CD4-positive, alpha-beta T cell treated with Interleukin-2 at 100 ng/mL for 4 hours (primary cell): Measurements from ENCODE around the gene DHRS7B.

Experiments used
- DNase-seq: peaks from one replicate; pipeline ENCODE4 v3.0.0-alpha.2; 2020; ENCODE audit warnings: low spot score

Gene DHRS7B

DNA sequence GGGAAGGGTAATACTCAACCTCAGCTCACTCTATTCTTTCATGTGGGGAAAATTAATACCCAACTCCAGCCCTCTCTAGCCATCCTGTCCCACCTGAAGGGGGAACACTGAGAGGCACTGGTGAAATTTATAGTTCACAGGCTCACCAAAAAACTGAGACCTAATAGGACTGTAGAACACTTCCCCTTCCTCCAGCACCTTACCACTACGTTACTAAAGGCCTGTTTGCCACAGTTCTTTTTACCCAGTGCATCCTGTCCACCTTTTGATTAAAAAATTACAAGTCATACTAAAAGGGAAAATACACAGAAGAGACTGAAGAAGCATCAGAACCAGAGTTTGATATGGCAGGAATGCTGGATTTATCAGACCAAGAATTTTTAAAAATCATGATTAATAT lies 26.0 kb downstream of the DHRS7B start:
- no peak for DNase-seq

DNA sequence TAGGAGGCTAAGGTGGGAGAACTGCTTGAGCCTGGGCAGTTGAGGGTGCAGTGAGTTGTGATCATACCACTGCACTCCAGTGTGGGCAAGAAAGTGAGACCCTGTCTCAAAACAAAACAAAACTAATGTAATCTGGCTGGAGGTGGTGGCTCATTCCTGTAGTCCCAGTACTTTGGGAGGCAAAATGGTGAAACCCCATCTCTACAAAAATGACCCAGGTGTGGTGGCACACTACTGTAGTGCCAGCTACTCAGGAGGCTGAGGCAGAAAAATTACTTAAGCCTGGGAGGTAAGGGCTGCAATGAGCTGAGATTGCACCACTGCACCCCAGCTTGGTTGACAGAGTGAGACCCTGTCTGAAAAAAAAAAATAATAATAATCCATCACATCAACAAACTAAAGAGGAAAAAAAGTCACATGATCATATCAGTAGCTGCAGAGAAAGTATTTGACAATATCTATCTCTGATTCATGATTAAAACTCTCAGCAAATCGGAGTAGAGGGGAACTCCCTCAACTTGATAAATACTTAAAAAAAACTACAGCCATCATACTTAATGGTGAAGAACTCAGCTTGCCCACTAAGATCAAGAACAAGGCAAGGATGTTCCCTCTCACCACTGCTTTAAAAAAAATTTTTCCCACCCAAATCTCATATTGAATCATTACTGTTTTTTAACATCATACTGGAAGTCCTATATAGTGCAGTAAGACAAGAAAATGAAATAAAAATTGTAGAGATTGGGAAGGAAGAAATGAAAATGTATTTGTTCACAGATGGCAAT lies 31.0 kb downstream of the DHRS7B start:
- no peak for DNase-seq

DNA sequence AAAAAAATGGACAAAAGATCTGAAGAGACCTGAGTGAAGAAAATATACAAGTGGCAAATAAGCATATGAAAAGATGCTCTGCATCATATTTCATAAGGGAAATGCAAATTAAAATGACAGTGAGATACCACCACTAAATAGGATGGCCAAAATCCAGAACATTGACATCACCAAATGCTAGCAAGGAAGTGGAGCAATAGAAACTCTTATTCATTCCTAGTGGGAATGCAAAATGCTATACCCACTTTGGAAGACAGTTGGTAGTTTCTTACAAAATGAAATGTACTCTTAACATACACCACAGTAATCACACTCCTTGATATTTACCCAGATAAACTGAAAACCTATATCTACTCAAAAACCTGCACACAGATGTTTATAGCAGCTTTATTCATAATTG lies 33.6 kb downstream of the DHRS7B start:
- no peak for DNase-seq

DNA sequence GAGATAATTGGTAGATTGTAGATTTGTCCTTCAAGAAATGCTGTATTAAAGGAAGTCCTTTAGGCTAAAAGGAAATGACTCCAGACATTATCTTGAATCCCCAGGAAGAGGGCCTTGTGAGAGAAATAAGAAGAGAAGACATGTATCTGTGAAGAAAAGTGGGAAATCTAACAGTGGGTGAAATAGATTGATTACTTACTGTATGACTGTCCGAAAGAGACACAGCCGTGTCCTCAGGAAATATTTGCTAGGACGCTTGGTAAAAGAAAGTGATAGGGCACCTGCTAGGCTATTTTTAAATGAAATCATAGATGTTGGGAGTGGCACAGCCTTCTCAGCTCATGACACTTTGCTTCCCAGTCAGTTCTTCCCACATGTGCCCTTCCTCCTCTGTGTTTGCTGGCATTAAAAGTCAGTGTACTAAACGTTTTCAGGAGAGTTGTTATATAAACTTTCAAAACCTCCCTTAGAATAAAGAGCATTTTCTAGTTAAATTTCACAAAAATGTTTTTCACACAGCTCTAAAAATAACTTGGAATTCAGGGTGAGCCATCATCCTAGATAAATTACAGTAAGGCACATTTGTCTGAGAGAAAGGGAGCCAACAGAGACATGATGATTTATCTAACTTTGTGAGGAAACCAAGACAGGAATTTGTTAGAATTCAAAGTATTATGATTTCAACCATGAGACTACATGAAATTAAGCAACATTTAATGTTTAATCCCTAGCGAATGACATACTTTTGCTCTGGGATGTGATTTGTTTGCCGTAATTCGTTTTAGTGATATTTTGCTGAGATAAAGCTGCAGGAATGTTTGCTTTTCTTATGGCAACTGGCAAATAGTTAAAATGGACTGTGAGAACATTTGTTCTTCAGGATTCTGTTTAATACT lies 35.0 kb downstream of the DHRS7B start:
- DNase-seq: no peak

DNA sequence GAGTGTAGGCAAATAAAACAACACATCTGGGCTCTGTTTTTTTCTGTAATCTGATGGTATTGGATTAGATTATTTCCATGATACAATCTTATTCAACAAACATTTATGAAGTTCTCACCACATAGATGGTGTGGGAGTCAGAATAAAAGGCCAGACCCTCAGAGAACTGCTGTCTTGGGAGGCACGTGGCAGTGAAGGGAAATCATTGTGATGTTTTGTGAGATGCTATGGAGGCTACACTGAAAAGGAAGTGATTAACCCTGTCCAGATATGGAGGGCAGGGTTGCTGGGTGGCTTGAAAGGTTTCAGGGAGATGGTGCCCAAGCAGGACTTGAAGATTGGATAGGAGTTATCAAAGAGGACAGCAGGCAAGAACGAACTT lies 35.6 kb downstream of the DHRS7B start:
- DNase-seq: no peak

DNA sequence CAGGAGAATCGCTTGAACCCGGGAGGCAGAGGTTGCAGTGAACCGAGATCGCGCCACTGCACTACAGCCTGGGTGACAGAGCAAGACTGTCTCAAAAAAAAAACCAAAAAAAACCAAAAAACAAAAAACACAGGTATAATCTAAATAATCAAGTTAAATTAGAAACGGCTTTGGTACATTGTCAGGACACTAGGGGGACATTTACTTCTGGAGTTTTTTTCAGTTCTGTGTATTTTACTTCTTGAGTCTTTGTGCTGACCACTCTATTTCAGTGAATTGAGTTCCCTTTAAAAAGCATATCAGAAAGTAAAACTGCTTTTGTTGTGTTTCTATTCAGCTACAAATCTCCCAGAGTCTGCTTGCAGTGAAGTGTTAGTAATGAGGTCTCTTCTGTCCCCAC lies 36.3 kb downstream of the DHRS7B start:
- DNase-seq: no peak

DNA sequence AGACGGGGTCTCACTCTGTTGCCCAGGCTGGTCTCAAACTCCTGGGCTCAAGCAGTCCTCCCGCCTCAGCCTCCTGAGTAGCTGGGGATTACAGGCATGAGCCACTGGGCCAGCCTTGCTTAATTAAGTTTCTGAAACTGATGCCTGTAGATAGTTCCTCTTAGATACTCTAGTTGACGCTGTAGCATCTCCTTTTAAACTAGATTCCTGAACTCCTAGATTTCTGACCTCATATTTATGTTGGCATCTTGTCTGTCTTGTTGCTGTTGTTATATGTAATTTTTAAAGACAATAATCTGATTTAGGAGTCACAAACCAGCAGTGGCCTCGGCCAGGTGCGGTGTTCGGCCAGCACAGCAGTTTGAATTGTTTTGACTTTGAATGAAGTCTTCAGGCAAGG lies 37.5 kb downstream of the DHRS7B start:
- no peak for DNase-seq

DNA sequence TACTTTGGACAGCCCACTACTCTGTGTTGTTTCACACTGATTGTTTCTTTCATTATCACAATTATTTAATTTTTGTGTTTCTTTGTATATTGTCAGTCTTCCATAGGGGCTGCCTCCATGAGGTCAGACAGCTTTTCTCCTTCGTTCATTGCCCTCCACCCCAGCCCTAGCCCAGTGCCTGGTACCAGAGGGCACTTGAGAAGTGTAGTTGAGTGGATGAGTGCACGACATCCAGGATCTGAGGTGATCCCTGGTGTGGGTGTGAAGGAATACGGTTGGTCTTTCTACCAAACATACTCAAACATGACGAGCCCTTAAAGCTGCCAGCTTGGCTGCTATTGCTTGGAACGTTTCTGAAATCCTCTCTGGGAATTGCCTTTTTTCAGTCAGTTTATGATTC lies 37.9 kb downstream of the DHRS7B start:
- no peak for DNase-seq

DNA sequence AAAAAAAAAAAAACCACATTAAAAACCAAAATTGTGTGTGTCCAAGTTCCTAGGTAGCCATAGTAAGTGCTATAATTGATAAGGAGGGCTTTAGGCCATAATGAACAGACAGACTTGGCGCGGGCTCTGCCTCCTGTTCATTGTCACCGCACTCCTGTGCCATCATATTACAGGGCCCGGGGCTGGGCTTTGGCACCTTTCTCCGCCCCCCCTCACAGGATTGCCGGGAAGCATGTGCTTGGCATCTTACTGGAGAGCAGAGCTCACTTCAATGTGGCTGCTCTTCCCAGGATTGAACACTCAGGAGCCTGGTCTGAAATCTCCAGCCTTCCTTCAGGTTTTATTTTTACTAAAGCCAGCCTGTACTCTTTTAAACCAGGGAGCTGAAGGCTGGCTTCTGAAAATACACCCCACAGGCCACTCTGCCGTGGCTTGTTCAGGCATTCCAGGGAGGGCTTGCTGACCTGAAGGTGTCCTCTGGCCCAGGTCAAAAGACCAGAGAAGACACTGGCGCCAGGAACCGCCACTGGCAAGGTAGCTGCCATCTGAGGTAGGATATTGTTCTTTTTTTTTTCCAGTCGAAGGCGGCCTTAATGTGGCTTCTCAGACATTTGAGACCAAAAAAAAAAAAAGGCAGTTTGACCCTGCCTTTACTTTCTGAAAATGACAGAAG lies 39.3 kb downstream of the DHRS7B start:
- no peak for DNase-seq

DNA sequence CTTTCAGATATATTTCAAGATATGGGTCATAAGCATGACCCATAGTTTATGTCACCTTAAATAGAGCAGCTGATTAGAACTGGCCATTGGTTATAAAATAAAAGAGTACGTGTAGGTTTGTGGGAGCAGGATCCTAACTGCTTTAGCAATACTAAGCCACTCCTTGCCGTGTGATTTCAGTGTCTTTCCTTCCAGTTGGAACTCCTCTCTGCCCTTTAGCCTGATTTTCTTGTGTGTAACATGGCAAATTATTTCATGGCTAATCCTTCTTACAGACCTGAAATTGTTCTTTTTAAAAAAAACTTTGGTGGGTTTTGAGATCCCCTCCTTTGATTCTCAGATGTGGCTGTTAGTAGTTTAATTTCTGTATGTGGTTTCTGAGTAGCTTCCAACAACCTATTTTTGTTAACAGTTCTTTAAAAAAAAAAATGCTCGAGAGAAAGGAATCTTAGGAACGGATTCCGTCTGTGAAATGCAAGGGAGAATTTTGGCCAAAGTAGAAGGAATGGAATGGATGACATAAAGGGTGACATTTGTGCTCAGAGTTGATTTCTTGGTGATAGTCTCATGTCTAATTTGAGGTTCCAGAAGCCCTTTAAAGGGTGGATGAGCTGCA lies 39.9 kb downstream of the DHRS7B start:
- DNase-seq: no peak

DNA sequence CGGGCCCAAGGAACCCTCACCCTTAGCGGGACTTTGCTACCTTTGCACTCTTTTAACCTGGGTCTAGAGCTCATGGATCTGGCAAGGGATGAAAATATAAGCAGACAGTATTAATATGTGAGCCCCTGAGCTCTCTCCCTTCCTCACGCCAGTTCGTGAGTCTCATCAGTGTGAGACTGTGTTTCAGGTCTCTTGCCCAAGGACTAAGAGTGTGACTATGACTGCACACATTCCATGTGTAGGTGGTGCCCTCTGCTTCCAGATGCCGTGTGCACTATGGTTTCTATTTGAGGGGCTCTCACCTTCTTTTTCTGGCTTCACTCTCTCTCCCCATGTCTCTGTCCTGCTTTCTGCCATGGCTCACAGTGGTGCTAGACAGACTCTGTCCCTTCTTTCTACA lies 40.5 kb downstream of the DHRS7B start:
- DNase-seq: no peak

DNA sequence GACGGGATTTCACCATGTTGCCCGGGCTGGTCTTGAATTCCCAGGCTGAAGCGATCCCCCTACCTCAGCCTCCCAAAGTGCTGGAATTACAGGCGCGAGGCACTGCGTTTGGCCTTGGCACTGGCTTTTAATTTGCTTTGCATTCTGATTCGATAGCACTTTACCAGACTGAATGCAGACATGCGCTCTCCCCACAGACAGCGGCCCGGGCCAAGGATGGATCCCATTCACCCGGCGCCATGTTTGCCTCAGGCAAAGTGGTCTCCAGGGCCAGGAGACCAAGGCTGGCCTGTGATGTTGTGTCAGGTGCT lies 41.7 kb downstream of the DHRS7B start:
- DNase-seq: no peak

DNA sequence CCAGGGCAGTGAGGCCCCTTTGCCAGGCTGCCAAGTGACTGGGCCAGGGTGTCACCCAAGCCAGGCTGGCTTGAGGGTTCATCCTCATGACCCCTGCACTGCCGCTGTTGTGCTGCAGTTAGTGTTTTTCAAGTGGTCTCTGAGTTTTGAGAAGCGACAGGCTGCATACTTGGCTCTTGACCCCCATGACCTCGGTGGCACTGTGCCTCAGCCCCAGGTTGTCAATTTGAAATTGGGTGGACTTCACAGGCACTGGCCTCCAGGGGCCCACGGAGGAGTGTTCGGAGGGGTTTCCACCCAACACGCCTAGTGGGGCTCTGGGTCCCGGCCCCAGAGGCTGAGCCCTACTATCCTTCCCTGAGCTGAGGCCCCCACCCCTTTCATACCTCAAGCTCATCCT lies 42.7 kb downstream of the DHRS7B start:
- DNase-seq: no peak

DNA sequence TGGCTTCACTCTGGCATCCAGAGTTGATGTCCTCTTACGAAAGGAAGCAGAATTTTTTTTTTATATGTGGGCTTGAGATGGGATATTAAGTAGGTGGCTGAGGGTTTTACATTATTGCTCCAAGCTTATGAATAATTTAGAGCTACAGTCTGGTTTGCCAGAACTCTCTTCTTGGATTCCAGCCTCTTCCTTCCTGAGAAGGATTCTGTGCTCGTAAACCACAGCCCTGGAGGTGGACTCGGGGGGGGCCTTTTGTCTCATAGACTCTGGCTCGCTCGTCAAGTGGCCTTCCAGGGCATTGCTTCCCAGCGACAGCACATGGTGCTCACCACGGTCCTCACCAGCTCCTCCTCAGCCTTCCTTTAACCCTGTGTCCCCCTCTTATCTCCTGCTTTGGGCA lies 44.0 kb downstream of the DHRS7B start:
- no peak for DNase-seq

DNA sequence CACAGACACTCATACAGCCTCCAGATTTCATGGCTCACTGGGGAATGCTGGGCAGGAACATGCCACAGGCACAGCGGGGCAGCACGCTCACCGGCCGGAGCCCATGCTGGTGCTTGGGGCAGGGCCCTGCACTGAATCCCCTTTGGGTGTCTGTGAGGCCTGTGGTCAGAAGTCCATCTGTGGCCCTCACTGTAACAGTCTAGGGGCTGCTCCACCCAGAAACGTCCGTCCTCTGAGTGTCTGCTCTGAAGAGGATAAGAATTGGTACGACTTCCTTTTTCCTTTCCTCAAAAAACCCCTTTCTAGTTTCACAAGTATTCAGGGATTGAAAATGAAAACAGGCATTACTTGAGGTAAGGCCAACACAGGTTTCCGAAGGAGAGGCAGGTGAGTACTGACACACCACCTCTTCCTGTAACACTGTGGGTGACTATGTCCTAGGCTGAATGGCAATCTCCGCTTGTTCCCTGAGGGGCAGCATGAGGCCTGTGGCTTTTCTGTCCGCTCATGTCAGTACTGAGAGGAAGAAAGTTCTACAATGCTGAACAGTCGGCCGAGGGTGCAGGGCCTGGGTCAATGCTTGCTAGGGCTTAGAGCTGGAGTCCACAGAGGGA lies 44.7 kb downstream of the DHRS7B start:
- DNase-seq: no peak

DNA sequence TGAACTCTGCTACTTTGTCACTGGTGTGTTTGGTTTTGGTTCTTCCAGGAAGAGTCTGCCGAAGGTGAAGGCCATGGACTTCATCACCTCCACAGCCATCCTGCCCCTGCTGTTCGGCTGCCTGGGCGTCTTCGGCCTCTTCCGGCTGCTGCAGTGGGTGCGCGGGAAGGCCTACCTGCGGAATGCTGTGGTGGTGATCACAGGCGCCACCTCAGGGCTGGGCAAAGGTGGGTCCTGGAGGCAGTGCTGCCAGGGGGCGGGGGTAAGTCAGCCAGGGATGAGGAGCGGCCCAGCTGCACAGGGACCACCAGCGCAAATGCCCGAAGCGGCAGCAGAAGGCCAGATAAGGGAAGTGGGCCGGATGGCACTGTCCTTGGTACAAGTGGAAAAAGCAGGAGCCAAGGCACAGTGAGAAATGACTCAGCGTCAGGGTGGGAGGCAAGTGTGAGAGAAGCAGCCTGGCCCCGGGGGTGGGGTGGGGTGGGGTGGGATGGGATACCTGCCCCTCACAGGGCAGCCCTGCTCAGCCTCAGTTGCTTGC lies 45.3 kb downstream of the DHRS7B start:
- no peak for DNase-seq

DNA sequence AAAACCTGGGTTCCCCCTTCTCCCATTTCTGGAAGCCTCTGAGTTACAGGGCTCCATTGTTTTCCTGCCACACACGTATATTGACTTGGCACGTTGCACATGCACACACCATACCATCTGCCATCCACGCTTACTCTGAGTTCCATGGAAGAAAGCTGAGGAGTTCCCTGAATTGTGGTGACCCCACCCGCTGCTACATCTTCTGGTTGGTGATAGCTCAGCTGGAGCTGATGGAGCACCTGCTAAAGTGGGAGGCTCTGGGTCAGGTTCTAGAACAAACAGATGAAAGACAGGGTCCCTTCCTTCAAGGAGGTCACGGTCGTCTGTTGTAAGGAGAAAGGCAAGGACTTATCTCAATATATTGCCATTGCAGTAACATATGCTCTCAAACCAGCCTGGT lies 46.1 kb downstream of the DHRS7B start:
- DNase-seq: no peak

DNA sequence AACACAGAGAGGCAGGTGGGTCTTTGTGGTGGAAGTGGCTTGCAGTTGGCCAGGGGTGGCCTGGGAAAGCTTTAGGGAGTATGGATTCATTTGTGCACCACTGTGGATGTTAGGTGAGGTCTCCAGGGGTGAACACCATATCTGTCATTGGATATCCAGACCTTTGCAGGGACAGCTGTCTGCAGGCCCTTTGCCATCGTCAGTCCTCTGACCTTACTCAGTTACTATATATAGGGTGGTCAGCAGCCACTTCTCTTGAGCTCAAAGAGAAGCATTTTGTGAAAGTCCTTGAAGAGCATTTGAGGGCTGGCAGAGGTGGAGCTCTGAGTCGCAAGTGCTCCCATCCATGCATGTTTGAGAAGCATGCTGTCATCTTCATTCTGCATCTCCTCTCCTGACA lies 46.8 kb downstream of the DHRS7B start:
- no peak for DNase-seq

DNA sequence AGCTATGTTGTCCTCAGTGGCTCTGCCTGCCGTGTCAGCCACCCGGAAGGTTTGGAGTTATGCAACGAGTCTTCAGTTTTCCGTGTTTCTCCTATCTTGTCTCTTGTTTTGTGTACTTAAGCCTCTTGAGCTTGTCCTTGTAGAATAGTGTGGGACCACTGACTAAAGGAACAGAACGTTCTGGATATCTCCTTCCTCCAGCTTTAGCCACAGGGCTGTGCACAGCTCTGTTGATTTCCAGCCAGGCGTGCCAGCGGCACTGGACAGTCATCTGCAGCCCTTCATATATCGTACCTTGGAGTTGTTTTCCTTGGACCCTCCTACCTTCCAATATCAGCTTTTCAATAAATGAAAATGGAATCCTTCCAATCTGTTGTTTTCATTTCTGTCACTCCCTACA lies 47.4 kb downstream of the DHRS7B start:
- no peak for DNase-seq

DNA sequence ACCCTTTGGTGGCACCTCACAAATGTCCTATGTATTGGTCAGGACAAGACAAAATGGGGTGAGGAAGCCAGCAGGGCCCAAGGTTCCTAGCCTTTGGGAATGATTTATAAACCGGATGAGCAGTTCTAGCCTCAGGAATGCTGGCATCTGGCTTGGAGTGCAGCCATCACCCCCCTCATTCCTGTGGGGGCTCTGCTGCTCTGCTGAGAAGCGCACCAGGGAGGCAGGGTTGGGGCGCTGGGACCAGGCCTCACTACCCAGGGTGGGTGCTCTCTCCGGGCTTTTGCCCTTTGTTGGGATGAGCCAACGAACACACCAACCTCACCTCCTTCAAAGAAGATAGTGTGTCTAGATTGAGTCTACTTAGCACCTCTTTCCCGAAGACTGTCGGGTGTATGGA lies 47.9 kb downstream of the DHRS7B start:
- DNase-seq: no peak

DNA sequence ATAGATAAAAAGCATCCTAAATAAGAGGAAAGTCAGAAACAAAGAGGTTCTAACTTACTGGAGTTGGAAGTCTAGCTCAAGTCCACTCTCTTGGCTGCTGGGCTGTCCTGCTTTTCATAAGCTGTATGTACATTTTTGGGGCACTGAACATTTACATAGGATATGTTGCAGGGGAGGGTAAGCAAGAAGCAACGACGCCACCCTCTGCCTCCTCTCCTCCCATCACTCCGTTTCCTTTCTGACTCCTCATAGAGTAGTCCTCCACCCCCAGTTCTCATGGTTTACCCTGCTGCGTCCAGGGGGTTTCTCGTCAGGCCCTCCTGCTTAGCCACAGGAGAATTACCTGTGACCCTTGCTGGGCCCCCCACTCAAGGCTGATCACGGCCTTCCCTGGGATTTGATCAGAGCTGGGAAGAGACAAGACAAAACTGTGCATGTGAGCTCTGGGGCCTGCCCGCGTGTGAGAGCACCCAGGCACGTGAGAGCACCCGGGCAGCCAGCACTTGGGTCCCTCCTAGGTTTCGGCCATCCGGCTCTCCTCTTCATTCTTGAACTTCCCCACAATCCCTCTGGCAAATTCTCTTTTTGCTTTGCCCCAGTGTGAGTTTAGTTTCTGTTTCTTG lies 50.1 kb downstream of the DHRS7B start:
- no peak for DNase-seq

DNA sequence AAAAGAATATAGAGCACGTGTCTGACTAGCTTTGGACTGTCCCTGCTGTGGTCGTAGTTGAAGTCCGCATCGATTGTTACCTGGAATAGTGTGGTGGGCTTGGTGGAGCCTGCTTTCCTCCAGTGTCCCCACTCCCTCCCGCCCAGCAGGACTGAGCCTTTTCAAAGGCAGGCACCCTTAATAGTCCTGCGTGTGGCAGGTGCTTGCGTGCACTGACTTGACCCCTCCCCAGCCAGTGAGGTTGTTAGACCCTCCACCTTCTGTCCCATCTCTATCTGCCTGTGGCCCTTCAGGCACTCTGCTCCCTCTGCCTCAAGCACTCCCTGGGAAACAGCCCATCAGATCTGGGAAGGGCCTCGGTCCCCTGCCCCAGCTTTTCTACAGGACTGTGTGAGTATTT lies 50.6 kb downstream of the DHRS7B start:
- no peak for DNase-seq
